Retina (tissue), 1 donor: Measurements from ENCODE around the gene ZNF892.
"Not testable (repeated sequence)": the region's sequence is repeated elsewhere in the genome, so short reads cannot be mapped to it uniquely, and the experiment has no call there.

Source experiments
- DNase-seq: peaks from one replicate; pipeline ENCODE4 v3.0.0-alpha.2; 2016

ZNF892 gene

GRCh38 chr2:95231723-95232122 is 24.4 kb downstream of the ZNF892 start:
- peak; percentile 67 for DNase-seq

DNA sequence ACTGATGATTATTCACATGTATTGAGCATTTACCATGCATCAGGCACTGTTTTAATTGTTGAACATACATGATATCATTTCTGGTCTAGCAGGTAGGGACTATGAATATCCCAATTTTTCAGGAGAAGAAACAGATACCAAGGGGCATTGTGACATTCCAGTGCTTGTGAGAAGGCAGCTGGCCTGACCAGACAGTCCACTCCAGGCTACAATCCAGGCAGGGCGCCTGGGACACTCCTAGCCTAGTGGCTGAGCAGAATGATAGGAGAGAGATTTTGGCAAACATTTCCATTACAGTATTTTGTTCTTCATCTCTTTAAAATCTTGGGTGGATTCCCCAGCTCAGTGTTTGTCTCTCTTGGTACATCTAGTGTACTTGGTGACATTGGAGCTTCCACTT is 24.9 kb downstream of the ZNF892 start:
- DNase-seq, result no peak

- DNase-seq, result no peak
These were observed 27.0 kb downstream of the ZNF892 start for GRCh38 chr2:95234286-95234785.

- DNase-seq, result no peak
These were observed 27.5 kb downstream of the ZNF892 start for GRCh38 chr2:95234816-95235215.

- no peak for DNase-seq
These were observed 30.8 kb downstream of the ZNF892 start for GRCh38 chr2:95238131-95238530.

GRCh38 chr2:95240091-95240490 is 32.8 kb downstream of the ZNF892 start:
- DNase-seq, result no peak

DNA sequence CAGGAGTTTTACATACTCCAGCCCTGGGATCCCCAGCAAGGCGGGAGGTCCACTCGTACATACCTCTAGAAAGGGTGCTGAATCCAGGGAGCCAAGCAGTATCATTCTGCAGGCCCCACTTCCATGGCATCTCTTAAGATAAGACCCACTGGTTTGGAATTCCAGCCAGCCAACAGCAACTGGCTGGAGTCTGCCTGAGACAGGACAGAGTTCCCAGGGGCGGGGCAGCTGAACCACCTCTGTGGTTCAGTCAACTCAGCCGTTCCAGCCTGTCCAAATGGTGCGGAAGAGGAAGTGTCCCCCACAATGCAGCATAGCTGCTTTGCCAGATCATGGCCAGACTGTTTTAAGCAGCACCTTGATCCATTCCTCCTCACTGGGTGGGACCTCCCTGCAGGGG is 33.2 kb downstream of the ZNF892 start:
- no peak for DNase-seq

DNA sequence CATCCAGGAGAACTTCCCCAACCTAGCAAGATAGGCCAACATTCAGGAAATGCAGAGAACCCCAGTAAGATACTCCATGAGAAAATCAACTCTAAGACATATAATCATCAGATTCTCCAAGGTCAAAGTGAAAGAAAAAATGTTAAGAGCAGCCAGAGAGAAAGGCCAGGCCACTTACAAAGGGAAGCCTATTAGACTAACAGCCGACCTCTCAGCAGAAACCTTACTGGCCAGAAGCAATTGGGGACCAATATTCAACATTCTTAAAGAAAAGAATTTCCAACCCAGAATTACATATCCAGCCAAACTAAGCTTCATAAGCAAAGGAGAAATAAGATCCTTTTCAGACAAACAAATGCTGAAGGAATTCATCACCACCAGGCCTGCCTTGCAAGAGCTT is 34.8 kb downstream of the ZNF892 start:
- DNase-seq, result not testable (repeated sequence)
